VCaP (cell line): ENCODE measurements around the gene NGDN.

Experiments
- H3K27ac ChIP-seq: fragments of 450-650 bp; 2 replicates; pipeline ENCODE4 v1.5.1; 2017
- CTCF ChIP-seq: fragments of 450-650 bp; conservative IDR thresholded peaks from 2 replicates; pipeline ENCODE4 v1.5.1; 2017; ENCODE audit warnings: mild to moderate bottlenecking, moderate library complexity

NGDN gene

DNA sequence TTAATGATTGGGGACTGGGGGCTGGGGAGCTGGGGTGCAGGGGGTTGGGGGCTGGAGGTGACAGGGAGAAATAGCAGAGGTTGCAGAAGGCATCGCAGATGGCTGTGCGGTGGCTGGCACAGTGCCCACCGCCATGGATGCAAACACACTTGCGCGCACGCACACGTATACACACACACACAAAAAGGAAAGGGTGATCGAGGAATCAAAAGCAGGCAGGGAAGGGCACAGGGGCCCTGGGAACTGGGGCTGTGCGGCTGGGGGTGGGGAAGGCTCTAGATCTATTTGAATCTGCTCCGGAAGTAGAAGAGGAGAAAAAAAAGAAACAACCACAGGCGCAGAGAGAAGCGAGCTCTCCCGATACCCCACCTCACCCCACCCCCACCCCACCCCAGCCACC is 42.7 kb downstream of the NGDN start:
- no peak overlapping the region for H3K27ac ChIP-seq
- TF ChIP-seq CTCF = no peak

DNA sequence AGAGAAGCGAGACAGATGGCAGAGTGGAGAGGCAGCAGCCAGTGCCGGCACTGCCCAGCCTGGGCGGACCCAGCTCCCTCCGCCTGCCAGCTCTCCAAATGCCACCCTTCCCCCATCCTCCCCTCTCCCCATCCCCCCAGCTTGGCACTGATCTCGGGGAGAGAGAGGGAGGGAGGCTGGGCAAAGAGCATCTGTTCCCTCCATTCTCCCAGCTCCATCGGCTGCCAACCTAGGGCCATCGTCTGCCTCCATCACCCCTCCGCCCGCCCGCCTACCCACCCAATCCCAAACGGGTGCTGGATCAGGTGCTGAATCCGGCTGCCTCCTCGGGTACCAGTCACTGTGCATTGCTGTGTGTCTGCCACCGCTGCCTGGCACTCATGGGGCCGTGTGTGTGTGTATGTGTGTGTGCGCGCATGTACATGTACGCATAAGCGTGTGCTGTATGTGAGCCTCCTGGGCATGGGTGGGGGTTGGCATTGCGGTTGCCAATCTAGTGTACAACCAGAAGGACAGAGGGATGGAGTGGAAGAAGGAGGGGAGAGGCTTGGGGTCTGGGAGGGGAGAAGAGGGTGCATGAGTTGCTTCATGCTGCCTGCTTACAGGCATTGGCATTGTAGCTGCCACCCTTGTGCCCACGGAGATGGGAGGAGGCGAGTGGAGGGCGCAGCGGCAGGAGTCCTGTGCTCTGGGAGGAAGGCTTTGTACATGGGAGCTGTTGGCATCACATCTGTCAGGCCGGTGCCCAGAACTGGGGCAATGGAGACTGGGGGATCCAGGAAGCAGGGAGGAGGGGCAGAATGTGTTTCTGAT is 43.7 kb downstream of the NGDN start:
- H3K27ac ChIP-seq = no peak overlapping the region
- TF ChIP-seq CTCF = no peak

DNA sequence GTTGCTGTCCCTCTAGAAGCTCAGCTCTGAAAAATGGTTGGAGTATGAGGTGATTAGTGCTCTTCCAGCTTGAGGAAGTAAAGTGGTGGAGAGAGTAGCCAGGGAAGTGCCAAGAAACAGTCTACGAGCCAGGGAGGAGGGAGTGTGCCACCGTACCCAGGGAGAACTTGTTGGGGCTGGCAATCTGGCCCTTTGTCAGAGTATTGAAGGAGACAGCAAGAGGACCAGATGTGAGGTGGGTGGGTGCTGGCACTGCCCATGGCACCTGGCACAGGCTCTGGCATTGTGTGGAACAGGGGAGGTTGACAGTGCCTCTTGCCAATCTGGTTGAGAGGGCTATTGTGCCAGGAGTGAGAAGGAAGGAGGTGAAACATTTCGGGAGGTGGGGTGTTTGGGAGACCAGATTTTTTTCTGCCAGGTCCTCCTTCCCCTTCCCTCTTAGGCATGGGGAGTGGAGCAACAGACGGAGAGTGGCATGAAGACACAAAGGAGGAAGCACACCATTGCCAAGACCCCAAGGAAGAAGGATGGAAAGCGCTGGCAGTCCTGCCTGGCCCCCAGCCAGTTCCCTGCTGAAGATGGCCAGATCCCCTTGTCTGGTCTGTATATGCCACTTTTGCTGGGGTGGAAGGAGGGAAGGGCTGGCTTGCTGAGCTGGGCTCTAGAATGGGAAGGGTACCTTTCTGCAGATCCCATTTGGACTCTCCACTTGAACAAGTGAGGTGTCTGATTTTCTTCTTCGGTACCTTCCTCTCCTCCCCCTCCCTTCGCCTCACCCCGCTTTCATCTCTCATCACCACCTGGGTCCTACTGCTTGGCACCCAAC is 44.5 kb downstream of the NGDN start:
- no peak overlapping the region for H3K27ac ChIP-seq
- no peak for TF ChIP-seq CTCF

GRCh38 chr14:23514644-23514957 is 45.1 kb downstream of the NGDN start:
- no peak overlapping the region for H3K27ac ChIP-seq
- no peak for TF ChIP-seq CTCF

DNA sequence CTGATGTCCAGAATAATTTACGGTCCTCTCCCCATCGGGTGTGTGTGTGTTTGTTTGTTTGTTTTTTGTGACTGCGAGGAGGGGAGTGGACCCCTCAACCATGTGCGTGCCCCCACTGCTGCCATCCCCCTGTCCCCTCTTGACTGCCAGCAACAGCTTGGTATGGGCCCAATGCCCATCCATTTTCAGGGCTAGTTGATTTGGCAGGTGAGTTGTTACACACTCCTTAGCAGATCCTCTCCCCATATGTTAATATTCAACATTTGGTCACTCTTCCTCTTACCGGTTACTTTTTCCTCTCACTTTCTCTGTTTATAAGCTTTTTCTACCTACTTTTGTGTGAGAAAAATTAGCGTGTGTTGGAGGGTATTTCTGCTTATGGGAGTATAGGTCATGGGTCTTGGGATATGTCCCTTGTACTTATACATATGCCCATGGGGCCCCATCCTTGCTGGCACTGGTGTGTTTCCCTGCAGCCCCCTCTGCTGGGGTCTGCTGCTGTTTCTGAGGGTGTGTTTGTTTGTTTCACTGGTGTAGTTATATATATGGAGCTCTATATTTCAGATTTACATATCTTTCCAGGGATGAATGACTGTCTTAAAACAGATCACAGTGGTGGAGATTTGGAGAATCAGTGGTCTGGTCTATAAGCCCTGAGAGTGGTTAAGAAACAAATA is 48.3 kb downstream of the NGDN start:
- no peak for TF ChIP-seq CTCF
- H3K27ac ChIP-seq = no peak overlapping the region

DNA sequence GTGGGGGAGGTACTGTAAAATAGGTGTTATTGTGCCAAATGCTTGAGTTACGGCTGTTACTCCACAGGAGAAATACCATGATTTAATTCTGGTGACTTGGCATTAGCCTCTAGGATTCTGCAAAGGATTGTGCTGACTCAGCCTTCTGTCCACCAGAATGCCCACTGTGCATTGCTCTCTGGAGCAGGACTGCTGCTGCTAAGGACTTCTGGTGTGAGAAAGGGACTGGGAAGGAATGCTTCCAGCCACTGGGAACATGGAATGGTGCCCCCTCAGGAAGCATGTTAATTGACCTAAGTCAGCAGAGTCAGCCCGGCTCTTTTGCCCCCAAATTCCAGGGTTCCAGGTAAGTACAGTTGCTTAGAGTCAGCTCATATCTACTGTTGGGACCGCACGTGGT is 49.2 kb downstream of the NGDN start:
- no peak for TF ChIP-seq CTCF

GRCh38 chr14:23520899-23521533 is 51.5 kb downstream of the NGDN start:
- H3K27ac ChIP-seq = no peak overlapping the region
- TF ChIP-seq CTCF = no peak

More for the DNA sequence above, 49.2 kb downstream of the NGDN start:
- no peak overlapping the region for H3K27ac ChIP-seq
